Fibroblast of skin of right biceps (primary cell): ENCODE data around the gene STEAP2.

Experiments used
- DNase-seq: peaks from one replicate; pipeline ENCODE4 v3.0.0-alpha.2; 2013

The STEAP2 gene

DNA sequence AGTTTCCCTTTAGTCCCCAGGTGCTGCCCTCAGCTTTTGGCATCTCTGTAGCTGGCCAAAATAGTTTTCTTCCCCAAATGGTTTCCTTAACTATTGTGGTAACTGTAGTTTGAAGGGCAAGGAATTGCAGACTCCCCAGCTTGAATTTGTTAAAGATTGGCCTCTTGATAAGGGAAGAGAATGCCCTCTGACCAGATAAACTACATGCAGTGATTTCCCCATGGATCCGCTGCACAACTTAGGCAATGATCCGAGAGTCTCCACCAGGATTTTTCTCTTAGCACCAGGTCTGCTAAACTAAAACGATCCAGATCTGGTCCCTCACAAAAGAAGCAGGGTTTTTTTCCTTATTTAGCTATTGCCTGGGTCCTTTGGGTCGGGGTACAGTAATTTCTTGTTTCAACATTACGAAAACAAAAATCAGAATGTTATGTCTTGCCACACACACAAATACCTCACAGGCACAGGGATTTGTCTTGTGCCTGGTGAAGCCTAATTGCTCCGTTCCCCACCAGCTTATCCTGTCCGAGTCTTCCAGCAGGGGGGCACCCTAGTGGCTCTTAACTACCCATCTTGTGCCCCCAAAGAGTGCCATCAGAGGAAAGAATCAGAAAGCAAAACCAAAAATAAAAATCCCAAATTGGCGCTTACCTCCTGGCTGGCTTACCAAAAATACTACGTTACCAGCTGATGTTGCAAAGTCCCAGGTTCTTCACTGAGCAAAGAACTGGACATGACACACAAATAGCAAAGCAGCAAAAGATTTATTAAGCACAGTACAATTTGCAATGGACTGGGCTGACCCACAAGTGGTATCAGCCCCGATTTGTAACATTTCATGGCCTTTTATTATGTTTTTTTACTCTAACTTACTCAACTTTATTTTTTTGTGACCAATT is 16.4 kb upstream of the STEAP2 start:
- DNase-seq, result no peak

DNA sequence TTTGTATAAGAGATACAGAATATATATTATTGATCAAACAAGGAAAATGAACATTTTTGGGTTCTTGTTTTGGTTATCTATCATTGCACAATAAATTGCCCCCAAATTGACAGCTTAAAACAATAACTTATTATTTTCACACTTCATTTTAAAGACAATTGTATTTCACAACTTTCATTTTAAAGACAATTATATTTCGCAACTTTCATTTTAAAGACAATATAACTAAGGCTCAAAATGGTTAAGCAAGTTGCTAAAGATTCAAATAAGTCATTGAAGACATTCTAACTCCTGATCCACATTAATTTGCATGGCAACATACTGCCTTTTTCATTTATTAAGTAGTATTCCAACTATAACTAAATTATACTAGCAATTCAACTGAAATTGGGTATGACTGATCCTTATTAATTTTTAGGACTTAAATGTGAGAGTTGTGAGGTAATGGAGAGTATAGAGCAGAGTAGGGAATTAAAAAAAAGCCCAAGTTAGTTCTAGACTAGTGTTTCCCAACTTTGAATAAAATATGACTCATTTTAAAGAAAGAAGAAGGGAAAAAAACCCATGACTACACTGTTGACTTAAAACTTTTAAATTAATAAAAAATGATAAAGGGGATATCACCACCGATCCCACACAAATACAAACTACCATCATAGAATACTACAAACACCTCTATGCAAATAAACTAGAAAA is 9.9 kb upstream of the STEAP2 start:
- no peak for DNase-seq

DNA sequence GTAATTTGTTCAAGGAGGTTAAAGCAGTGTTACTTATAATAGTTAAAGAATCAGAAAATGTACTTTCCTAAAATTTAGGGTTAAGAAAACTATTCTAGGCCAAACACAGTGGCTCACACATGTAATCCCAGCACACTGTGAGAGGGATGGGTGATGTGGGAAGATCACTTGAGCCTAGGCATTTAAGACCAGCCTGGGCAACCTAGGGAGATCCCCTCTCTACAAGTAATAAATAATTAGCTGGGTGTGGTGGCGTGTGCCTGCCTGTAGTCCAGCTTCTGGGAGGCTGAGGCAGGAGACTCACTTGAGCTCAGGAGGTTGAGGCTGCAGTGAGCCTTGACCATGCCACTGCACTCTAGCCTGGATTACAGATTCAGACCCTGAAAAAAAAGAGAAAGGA is 3.6 kb upstream of the STEAP2 start:
- DNase-seq, result no peak

DNA sequence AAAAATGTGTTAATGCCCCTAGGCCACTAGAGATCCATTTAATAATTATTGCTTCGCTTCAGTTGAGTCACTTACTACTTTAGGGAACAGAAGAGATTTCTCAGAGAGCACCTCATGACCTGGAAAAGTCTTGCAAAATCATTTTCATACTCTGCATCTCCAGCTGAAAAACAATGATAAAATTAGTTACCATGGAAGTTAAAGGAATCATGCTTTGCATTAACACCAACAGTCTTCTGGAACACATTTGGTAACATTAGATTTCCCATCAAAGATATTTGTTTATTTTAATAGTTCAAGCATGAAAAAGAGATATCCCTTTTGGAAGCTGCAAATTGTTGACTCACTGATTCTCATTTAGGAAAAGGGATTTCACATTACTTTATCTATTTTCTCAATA is 1.8 kb upstream of the STEAP2 start:
- DNase-seq, result peak; percentile 1

DNA sequence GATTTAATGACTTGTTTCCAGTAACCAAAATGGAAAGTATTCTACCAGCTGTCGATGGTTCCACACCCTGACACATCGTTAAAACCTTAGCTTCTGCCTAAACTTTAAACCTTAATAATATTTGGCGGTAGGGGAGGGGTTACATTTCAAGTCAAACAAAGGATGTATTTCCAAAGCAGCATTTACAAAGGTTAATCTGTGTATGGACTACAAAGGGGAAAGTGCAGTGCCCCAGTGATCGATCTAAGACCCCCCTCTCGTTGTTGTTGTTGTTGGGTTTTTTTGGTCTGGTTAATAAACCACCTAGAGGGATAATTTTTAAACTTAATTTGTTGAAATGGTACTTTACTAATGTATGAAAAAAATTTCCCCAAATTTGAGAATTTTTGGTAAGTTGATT is 1.1 kb upstream of the STEAP2 start:
- DNase-seq, result no peak

DNA sequence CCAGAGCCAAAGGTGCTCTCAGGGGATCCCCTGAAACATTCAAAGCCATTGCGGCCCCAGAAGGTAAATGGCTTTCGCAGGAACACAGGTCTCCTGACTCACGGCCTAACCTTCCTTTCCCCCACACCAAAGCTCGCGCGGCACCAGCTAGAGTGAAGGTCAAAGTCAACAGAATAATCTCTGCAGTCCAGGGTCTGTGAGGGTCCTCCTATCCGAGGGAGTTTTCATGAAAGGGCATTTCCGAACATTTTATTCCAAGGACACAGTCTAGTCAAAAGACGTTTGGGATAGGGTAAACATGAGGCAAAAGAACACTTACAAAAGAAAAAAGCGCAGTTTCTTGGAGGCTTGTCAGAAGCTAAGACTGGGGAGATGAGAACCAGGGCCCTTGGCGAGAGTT is 559 bp upstream of the STEAP2 start:
- no peak for DNase-seq

DNA sequence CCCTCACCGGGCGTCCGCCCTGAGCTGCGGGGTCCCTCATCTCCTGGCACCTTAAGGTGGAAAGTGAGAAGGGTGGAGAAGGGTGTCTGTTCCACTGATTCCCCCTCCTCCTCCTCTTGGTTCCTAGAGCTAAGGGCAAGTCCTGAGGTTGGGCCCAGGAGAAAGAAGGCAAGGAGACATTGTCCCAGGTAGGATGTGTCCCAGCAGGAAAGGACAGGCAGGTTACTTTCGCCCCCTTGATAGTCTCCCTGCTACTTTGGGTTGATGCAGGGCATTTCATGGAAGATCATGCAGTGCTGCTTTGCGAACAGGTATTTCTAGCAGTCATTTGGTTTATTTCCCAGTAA is 582 bp downstream of the STEAP2 start:
- DNase-seq, result no peak

DNA sequence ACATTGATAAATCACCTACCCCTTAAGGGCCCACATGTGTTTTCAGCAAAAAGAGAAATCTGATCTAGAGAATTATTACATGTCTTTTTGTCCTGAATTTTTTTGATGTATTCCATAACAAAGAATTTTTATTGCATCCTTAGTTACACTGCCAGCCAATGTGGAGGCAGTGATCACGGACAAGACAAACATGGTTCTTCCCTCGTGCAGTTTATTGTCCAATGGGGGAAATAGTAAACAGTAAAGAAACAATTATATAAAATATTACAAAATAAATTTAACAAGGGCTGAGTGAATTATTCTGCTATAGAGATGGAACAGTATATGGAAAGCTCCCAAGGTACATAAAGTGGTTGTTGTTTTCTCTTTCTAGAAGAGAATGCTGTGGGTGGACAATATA is 2.0 kb downstream of the STEAP2 start:
- DNase-seq, result no peak

DNA sequence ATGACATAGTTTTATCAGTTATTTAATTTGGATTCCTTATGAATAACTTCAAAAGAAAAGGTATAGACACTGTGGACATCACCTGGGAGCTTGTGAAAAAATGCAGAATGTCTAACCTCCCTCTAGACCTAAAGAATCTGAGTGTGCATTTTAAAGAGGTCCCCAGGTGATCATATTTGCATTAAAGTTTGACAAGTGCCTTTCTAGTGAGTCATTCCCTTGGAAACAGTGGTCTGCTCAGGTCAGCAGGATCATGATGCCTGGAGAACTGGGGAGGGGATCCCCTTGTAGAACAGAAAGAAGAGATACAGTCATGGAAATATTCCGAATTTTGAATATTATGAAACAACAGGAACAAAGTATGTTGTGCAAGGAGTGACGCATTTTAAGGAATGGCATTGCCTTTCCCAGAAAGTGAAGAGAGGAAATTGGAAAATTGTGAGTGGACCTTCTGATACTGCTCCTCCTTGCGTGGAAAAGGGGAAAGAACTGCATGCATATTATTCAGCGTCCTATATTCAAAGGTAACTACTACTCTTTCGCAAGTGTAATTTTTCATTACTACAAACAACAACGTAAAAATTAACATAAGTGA is 4.6 kb downstream of the STEAP2 start:
- DNase-seq, result peak; percentile 16

DNA sequence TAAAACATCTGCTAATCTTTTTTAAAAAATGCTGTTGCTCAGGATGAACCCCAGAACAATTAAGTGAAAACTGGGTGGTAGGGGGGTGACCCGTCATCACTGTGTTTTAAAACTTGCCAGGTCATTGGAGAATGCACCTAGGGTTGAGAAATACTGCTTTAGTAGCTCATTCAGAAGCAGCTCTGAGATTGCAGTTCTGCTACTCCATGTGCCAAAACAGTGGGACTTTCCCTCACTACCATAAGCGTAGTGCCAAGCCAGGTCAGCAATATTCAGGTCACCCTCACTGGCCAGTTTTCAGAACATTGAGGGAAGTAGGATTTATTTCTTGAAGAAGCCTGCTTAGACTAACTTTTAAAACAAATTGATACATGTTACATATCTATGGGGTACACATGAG is 5.2 kb downstream of the STEAP2 start:
- no peak for DNase-seq

DNA sequence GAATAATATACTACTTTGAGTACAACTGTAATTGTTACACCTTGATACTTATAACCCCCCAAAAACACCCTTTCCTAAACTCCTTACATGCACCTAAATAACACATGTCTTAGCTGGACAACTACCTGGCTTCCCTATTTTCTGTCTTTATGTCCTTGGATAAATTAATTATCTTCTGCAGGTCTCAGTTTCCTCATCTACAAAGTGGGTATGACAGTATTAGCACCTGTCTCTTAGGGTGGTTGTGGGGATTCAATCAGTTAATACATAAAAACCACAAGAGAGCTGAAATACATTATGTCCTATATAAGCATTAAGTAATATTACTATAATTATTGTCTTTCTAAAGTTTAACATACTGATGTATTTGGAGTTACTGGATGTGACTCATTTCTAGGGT is 10.8 kb downstream of the STEAP2 start:
- DNase-seq, result no peak

DNA sequence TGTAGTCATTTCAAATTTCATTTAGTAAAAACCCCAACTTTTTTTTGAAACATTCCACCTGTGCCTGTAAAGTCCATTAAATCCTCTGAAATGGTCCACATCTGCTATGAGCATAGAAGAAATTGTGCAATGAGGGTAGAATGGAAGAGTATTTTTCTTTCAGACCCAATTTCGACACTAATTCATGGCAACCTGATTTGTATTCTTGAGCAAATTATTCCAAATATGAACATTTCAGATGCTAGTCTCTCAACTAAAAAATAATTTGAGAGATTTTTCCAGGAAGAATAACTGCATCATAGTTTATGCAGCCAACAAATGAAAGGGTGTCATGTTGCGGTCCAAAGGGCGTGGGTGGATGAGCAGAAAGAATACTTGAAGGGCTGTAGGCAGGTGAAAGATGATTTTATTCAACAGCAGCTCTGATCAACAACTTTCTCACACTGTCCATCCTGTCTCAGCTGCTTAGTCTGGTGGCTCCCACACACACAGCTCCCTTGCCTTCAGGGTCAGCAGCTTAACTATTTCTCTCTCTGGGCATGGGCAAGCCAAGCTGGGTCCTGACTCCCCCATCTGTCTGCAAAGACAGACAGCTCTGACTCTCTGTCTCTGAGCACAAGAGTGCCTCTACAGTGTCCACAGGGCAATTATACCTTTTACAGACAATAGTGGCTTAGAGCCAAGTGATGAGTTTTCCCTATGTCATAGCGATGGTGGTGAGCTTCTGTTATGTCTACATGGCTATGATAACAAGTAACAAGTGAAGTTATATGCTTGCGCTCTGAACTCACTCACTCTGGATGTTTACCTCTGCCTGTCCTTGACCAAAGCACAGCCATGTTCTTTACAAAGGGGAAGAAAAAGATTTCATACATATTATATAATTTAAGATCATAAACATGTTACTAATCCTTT is 11.5 kb downstream of the STEAP2 start:
- peak; percentile 41 for DNase-seq

DNA sequence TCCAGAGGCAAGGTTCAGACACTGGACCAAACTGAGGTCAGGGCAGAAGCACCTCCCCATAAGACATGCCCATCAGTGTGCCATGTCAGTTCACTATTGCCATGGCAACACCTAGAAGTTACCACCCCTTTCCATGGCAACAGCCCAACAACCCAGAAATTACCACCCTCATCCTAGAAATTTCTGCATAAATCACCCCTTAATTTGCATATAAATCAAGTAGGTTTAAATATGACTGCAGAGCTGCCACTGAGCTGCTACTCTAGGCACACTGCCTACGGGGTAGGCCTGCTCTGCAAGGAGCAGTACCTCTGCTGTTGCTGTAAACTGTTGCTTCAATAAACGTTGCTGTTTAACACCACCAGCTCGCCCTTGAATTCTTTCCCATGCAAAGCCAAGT is 12.7 kb downstream of the STEAP2 start:
- DNase-seq, result no peak

DNA sequence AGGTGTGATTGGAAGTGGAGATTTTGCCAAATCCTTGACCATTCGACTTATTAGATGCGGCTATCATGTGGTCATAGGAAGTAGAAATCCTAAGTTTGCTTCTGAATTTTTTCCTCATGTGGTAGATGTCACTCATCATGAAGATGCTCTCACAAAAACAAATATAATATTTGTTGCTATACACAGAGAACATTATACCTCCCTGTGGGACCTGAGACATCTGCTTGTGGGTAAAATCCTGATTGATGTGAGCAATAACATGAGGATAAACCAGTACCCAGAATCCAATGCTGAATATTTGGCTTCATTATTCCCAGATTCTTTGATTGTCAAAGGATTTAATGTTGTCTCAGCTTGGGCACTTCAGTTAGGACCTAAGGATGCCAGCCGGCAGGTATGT is 13.6 kb downstream of the STEAP2 start:
- no peak for DNase-seq

DNA sequence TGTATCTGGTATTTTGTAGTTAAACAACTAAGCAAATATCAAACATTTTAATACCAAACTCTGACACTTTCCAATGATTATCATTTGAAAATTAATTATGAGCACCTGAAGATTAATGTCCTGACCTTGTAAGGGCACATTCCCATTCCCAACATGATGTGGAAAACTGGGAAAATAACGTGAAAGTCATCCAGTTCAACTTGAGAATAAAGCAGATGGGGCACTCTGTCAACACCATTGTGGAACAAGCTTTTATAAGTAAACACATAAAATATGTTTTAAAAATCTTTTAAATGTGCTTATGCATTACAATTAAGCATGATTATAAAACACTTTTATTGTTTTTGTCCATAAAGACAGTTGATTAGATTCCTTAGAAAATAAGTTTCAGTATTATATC is 14.1 kb downstream of the STEAP2 start:
- no peak for DNase-seq

DNA sequence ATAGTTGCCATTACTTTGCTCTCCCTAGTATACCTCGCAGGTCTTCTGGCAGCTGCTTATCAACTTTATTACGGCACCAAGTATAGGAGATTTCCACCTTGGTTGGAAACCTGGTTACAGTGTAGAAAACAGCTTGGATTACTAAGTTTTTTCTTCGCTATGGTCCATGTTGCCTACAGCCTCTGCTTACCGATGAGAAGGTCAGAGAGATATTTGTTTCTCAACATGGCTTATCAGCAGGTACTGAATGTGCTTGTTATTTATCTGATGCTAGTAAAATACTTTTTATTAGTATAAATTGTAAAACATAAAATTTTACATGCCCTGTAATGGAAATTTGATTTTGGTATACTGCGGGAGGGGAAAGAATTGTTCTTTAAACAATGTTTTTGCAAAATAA is 15.7 kb downstream of the STEAP2 start:
- no peak for DNase-seq

DNA sequence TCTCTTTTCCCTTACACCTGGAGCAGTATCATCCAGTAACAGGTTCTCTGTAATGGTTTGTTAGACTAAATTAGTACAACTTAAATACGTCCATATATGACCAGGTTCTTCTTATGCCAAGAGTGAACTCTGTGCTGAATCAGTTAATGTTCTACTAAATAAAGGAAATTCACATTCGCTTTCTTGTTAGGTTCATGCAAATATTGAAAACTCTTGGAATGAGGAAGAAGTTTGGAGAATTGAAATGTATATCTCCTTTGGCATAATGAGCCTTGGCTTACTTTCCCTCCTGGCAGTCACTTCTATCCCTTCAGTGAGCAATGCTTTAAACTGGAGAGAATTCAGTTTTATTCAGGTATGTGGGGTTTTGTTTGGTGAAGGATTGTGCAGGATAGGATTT is 18.1 kb downstream of the STEAP2 start:
- no peak for DNase-seq

DNA sequence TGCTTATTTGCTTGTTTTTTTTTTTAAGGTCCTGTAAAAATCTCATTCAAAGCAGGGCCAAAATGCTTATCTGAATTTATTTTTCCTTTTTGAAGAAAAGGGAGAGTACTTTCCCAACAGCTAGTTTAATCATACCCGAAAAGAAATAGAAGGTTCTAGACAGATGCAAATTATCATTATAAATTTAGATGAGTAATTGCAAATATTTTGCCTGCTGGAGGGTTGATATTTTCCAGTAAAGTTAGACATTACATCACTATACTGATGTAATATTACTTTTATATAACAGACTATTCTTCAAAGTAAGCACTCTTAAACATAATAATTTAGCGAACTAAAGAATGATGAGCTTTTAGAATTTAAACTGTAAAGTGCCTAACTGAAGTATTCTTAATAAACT is 19.3 kb downstream of the STEAP2 start:
- no peak for DNase-seq

DNA sequence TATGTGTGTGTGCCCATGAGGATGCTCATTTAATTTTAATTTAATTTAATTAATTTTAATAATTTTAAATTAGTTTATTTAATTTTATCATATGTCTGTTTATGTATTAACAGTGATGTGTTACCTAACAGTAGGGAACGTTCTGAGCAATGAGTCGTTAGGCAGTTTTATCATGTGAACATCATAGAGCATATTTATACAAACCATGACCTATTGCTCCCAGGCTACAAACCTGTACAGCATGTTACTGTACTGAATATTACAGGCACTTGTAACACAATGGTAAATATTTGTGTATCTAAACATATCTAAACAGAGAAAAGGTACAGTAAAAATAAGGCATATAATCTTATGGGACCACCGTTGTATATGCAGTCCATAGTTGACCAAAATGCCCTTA is 19.8 kb downstream of the STEAP2 start:
- no peak for DNase-seq

DNA sequence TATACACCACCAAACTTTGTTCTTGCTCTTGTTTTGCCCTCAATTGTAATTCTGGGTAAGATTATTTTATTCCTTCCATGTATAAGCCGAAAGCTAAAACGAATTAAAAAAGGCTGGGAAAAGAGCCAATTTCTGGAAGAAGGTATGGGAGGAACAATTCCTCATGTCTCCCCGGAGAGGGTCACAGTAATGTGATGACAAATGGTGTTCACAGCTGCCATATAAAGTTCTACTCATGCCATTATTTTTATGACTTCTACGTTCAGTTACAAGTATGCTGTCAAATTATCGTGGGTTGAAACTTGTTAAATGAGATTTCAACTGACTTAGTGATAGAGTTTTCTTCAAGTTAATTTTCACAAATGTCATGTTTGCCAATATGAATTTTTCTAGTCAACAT is 20.9 kb downstream of the STEAP2 start:
- DNase-seq, result peak; percentile 14

DNA sequence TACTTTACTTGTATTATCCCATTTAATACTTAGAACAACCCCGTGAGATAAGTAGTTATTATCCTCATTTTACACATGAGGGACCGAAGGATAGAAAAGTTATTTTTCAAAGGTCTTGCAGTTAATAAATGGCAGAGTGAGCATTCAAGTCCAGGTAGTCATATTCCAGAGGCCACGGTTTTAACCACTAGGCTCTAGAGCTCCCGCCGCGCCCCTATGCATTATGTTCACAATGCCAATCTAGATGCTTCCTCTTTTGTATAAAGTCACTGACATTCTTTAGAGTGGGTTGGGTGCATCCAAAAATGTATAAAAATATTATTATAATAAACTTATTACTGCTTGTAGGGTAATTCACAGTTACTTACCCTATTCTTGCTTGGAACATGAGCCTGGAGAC is 22.0 kb downstream of the STEAP2 start:
- DNase-seq, result no peak

DNA sequence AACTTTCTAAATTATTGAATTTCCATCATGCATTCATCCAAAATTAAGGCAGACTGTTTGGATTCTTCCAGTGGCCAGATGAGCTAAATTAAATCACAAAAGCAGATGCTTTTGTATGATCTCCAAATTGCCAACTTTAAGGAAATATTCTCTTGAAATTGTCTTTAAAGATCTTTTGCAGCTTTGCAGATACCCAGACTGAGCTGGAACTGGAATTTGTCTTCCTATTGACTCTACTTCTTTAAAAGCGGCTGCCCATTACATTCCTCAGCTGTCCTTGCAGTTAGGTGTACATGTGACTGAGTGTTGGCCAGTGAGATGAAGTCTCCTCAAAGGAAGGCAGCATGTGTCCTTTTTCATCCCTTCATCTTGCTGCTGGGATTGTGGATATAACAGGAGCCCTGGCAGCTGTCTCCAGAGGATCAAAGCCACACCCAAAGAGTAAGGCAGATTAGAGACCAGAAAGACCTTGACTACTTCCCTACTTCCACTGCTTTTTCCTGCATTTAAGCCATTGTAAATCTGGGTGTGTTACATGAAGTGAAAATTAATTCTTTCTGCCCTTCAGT is 25.3 kb downstream of the STEAP2 start:
- DNase-seq, result no peak

DNA sequence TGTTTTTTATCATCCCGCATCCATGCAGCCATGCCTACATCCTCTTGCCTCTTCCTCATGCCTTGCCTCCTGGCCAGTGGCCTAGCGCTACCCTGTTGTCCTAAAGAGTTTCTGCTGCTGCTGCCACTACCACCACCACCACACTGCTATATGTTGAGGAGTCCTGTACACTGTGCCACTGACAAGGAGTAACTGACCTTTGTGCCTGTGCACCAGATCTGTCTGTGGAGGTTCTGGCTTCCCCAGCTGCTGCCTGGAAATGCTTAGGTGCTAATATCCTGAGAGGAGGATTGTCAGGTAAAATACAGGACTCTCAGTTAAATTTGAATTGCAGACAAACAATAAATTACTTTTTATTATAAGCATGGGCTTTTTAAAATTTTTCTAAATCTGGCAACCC is 26.5 kb downstream of the STEAP2 start:
- DNase-seq, result no peak
